NCI-H2029 (cell line): Measurements from ENCODE around the gene KNTC1.
A peak's percentile ranks its signal among the peaks of the same experiment; 100 is the strongest.
"Not testable (repeated sequence)": the region's sequence is repeated elsewhere in the genome, so short reads cannot be mapped to it uniquely, and the experiment has no call there.

ENCODE experiments used
- DNase-seq: peaks from one replicate; lab custom pipeline; 2025; lab: John Stamatoyannopoulos, UW

KNTC1 gene

GRCh38 chr12:122505419-122506051 lies 21.5 kb upstream of the KNTC1 start:
- no peak for DNase-seq

- DNase-seq, result no peak
Observed at GRCh38 chr12:122506393-122506938, 20.6 kb upstream of the KNTC1 start.

GRCh38 chr12:122508163-122508562 lies 18.9 kb upstream of the KNTC1 start:
- no peak for DNase-seq

DNA sequence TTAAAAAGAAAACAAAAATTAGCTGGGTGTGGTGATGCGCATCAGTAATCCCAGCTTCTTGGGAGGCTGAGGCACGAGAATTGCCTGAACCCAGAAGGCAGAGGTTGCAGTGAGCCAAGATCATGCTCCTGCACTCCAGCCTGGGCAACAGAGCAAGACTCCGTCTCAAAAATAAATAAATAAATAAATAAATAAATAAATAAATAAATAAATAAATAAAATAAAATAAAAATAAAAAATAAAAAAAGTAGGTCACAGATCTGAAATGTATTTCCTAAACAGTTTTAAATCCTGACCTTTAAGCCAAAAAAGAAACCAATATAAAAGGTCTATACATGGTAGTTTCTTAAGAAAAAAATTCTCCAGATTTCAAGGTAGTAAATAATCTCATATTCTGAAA lies 14.0 kb upstream of the KNTC1 start:
- DNase-seq, result not testable (repeated sequence)

DNA sequence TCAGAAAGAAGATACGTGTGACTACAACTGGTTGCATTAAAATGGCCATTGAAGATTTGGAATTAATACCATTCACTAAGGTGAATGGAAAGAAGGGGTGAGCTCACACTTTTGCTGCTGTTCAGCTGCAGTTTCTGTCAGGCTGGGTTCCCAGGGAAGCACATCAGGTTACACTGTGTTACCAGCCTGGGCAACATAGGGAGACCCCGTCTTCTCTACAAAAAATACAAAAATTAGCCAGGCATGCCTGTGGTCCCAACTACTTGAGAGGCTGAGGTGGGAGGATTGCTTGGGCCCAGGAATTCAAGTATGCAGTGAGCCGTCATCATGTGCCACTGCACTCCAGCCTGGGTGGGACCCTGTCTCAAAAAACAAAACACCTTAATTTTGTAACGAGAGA lies 13.4 kb upstream of the KNTC1 start:
- no peak for DNase-seq

- DNase-seq, result no peak
Observed at GRCh38 chr12:122515275-122515674, 11.8 kb upstream of the KNTC1 start.

DNA sequence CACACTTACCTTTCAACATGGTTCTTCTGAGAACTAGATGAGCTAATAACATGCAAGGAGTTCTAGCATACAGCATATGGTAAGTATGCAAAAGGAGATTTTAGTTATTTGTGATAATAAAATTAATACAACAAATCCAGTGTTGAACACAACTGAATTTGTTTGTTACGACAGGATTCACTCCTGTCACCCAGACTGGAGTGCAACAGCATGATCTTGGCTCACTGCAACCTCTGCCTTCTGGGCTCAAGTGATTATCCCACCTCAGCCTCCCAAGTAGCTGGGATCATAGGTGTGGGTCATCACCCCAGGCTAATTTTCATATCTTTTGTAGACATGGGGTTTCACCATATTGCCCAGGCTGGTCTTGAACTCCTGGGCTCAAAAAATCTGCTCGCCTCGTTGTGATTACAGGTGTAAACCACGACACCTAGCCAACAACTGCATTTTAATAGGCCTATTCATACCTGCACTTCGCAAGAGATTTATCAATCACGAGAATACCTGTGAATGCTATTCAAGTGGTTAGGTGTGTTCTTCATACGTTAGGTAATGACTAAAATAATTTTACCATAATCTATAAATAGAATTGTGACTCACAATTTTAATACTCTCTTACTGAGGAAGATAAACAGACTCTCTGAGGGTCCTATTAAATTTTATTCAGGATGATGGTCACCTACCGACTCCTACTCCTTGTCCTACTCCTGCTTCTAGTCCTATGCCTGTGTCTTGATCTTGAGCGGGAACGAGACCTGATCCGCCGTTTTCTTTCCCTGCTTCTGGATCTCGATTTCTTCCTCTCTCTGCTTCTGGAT lies 10.3 kb upstream of the KNTC1 start:
- DNase-seq, result no peak

- no peak for DNase-seq
Observed at GRCh38 chr12:122517877-122518276, 9.2 kb upstream of the KNTC1 start.

GRCh38 chr12:122518908-122519307 lies 8.1 kb upstream of the KNTC1 start:
- no peak for DNase-seq

- no peak for DNase-seq
Observed at GRCh38 chr12:122519418-122519817, 7.6 kb upstream of the KNTC1 start.

- no peak for DNase-seq
Observed at GRCh38 chr12:122520676-122521075, 6.4 kb upstream of the KNTC1 start.

DNA sequence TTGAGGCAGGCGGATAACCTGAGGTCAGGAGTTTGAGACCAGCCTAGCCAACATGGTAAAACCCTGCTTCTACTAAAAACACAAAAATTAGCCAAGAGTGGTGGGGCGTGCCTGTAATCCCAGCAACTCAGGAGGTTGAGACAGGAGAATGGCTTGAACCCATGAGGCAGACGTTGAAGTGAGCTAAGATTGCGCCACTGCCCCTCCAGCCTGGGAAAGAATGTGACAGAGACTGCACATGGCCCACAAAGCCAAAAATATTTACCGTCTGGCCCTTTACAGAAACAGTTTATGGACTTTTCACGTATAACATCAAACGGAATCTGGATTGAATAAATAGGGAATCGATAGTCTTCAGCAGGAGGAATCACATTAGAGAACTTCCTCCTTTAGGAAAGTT lies 3.8 kb upstream of the KNTC1 start:
- no peak for DNase-seq

- no peak for DNase-seq
Observed at GRCh38 chr12:122523846-122524718, 3.0 kb upstream of the KNTC1 start.

GRCh38 chr12:122527478-122527944 lies 462 bp downstream of the KNTC1 start:
- DNase-seq, result peak; percentile 24

- no peak for DNase-seq
Observed at GRCh38 chr12:122528582-122528981, 1.5 kb downstream of the KNTC1 start.

DNA sequence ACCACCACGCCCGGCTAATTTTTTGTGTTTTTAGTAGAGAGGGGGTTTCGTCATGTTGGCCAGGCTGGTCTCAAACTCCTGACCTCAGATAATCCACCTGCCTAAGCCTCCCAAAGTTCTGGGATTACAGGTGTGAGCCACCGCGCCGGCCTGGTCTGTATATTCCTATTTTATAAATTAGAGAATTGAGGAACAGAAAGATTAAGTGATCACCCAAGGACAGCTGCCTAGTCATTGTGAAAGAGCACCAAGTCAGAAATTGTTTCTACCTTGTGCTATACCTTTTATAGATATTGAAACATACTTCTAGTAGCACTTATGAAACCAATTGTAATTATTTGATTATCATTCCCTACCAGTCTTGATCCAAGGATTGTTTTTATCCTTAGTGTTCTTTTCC lies 1.9 kb downstream of the KNTC1 start:
- no peak for DNase-seq

GRCh38 chr12:122533856-122534255 lies 6.8 kb downstream of the KNTC1 start:
- no peak for DNase-seq

DNA sequence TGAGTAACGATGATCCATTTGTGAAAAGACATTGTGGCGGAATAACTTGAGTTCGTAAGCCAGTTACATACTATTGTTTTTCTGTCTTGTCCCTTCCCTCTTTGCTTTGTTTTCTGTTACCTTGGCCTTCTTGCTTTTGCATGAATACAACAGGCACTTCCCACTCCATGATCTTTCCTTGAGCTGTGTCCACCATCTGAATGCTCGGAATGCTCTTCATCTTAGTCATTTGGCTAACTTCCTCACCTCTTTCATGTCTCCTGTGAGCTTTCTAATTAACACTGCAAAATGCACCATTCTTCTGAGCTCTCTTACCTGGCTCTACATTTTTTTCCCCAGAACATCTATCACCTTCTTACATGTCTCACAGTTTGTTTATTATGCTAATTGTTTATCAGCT lies 10.0 kb downstream of the KNTC1 start:
- DNase-seq, result no peak

DNA sequence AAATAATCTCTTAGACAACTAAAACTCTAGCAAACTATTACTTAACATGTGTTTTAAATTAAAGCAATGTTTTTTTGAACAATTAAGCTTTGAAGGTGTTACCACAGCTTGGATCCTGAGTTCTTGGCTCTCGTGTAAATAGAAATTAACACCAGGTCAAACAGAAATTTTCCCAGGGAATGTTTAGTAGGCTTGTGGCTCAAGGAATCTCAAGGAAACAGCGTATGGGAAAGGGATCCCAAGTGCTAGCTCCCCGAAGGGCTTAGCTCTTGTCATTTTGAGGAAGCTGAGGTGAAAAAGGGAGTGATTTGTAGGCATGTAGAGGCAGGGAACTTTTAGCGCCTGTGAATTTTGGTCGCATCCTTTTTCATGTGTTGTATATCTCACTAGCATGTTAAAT lies 11.4 kb downstream of the KNTC1 start:
- DNase-seq, result no peak

- DNase-seq, result no peak
Observed at GRCh38 chr12:122544537-122544936, 17.5 kb downstream of the KNTC1 start.

DNA sequence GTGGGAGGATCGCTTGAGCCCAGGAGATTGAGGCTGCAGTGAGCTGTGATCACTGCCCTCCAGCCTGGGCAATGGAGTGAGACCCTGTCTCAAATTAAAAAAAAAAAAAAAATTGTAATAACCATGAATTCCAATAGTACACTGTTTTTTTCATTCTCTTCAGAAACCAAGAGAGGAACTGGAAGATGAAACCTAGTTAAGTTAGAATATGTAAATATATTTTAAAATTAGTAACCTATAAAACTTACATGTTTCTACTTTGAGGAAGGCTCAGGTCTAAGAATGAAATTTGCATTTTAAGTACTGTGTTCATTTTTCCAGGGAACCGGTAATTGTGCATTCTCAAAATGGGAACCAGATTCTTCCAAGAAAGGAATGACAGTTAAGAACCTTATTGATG lies 18.8 kb downstream of the KNTC1 start:
- no peak for DNase-seq

GRCh38 chr12:122547330-122547729 lies 20.3 kb downstream of the KNTC1 start:
- DNase-seq, result no peak
